ENCODE measurements around the gene CTSW. TPM values are rescaled to one million over a fixed set of nuclear protein-coding genes. Genes with fewer than 3 reads are reported as not detected.
A peak's percentile ranks its signal among the peaks of the same experiment; 100 is the strongest.

The CTSW gene
- total RNA-seq, 1 donor from 2014 or later: not detected

DNA sequence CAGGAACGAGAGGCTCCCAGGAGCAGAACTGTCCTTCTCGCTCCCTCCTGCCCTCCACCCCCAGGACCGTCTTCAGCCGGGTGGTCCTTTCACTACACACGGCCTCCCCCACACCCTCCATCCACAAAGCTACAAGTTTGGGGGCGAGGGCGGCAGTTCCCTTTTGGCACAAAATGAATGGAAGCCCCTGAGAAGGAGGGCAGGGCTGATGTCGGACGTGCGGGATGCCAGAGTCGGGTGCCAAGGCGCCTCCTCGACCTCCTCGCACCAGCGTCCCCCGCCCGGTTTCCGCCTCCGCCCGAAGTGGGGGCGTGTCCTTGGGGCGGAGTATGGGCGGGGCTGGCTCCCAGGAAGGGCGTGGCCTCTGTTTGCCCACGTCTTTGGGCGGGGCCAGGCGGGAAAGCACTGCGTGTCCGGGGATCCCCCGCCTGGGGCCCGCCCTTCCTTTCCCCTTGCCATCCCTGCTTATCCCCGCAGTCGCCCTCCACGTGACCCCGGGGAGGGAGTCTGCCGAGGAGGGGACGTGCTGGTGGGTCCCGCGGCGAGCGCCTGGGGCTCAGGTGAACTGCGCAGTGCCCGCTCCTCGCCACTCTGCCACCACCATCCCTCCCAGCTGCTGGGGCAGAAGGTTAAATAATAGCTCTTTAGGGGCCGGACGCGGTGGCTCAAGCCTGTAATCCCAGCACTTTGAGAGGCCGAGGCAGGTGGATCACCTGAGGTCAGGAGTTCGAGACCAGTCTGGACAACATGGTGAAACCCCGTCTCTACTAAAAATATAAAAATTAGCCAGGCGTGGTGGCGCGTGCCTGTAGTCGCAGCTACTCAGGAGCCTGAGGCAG is 6.1 kb upstream of the CTSW start:
- H3K27me3 Mint-ChIP-seq: no peaks in the 10 kb centered on the region
- peak overlapping the region; percentile 70 for H3K27ac Mint-ChIP-seq
- H3K4me1 Mint-ChIP-seq (ENCODE audit: low read depth): peaks cover 7% of the 10 kb centered on the region
- TF ChIP-seq, protein P1, sequence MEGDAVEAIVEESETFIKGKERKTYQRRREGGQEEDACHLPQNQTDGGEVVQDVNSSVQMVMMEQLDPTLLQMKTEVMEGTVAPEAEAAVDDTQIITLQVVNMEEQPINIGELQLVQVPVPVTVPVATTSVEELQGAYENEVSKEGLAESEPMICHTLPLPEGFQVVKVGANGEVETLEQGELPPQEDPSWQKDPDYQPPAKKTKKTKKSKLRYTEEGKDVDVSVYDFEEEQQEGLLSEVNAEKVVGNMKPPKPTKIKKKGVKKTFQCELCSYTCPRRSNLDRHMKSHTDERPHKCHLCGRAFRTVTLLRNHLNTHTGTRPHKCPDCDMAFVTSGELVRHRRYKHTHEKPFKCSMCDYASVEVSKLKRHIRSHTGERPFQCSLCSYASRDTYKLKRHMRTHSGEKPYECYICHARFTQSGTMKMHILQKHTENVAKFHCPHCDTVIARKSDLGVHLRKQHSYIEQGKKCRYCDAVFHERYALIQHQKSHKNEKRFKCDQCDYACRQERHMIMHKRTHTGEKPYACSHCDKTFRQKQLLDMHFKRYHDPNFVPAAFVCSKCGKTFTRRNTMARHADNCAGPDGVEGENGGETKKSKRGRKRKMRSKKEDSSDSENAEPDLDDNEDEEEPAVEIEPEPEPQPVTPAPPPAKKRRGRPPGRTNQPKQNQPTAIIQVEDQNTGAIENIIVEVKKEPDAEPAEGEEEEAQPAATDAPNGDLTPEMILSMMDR (IDR thresholded peaks at IDR 0.05; ENCODE audit: unreplicated experiment): no peak
- H3K36me3 Mint-ChIP-seq (ENCODE audit: insufficient read depth): no peaks in the 10 kb centered on the region
- peak; percentile 94 for DNase-seq (ENCODE audit: low spot score, unreplicated experiment)
- H3K9me3 Mint-ChIP-seq (ENCODE audit: low read depth): no peaks in the 10 kb centered on the region
- H3K4me3 Mint-ChIP-seq (ENCODE audit: low read depth): peak overlapping the region; percentile 92

DNA sequence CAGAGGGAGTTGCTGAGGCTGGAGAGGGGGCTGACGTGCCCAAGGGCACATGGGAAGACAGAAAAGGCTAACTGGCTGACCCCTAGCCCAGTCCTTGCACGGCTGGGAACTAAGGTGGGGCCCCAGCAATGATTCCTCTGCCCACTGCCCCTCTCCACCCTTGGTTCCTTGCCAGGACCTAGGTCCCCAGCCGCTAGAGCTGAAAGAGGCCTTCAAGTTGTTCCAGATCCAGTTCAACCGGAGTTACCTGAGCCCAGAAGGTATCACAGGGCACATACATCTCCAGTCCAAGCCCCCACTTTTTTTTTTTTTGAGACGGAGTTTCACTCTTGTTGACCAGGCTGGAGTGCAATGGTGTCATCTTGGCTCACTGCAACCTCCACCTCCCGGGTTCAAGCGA is 390 bp downstream of the CTSW start:
- H3K9me3 Mint-ChIP-seq (ENCODE audit: low read depth): no peaks in the 10 kb centered on the region
- no peak for DNase-seq (ENCODE audit: low spot score, unreplicated experiment)
- H3K27me3 Mint-ChIP-seq: no peaks in the 10 kb centered on the region
- H3K4me3 Mint-ChIP-seq (ENCODE audit: low read depth): no peak overlapping the region
- H3K36me3 Mint-ChIP-seq (ENCODE audit: insufficient read depth): peaks cover 5% of the 10 kb centered on the region
- TF ChIP-seq, protein P1 (IDR thresholded peaks at IDR 0.05; ENCODE audit: unreplicated experiment): no peak
- H3K4me1 Mint-ChIP-seq (ENCODE audit: low read depth): no peaks in the 10 kb centered on the region
- no peak overlapping the region for H3K27ac Mint-ChIP-seq

DNA sequence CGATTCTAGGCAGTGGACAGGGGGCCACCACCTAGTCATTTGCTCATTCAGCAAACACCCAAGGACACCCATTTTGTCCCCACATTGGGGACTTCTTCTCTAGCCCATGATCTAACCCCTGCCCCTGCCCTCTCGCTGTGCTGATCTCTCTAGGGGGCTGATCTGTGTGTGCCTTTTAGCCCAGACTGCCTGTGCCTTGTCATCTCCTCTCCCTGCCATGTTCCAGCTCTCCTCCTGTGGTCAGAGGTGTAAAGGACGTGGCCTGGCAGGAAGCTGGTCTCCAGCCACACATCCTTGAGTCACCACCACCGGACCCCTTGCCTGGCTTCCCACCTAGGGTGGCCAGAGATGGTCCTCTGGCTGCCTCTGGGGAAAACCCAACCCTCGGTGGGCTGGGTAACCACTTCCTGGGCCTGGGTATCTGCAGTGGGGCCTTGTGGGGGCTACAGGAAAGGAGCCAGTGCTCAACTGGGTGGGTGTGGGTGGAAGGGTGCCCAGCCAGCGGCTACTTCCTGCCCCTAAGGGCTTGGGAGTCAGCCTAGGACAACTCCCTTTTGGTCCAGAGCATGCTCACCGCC is 1.3 kb downstream of the CTSW start:
- Mint-ChIP-seq H3K36me3 (ENCODE audit: insufficient read depth) (peaks cover 5% of the 10 kb centered on the region), H3K9me3 (ENCODE audit: low read depth) (no peaks in the 10 kb centered on the region), H3K27me3 (no peaks in the 10 kb centered on the region), H3K4me1 (ENCODE audit: low read depth) (no peaks in the 10 kb centered on the region), H3K4me3 (ENCODE audit: low read depth) (no peak overlapping the region), H3K27ac (no peak overlapping the region)
- no peak for DNase-seq (ENCODE audit: low spot score, unreplicated experiment)
- TF ChIP-seq, protein P1 (IDR thresholded peaks at IDR 0.05; ENCODE audit: unreplicated experiment): no peak

DNA sequence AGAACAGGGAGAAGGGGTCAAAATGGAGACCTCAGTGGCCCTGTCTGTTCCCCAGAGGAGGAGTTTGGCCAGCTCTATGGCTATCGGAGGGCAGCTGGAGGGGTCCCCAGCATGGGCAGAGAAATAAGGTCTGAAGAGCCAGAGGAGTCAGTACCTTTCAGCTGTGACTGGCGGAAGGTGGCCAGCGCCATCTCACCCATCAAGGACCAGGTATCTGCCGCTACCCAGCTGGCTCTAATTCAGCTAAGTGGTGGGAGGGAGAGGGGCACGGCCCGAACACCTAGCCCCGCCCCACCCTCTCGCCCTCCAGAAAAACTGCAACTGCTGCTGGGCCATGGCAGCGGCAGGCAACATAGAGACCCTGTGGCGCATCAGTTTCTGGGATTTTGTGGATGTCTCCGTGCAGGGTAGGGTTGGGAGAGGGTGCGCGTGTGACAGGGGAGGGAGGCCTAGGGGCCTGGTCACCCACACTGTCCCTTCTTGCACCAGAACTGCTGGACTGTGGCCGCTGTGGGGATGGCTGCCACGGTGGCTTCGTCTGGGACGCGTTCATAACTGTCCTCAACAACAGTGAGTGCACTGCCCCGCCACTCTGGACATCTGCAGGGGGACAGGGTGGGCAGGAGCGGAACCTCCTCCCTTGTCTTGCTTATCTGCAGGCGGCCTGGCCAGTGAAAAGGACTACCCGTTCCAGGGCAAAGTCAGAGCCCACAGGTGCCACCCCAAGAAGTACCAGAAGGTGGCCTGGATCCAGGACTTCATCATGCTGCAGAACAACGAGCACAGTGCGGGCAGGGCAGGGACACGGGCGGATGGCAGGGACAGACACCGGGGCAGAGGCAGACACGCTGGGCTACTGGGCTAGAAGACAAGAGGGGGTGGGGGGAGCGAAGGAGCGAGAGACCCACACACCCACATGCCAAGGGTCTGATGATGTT is 2.8 kb downstream of the CTSW start:
- DNase-seq (ENCODE audit: low spot score, unreplicated experiment): no peak
- H3K4me3 Mint-ChIP-seq (ENCODE audit: low read depth): no peak overlapping the region
- peaks cover 9% of the 10 kb centered on the region for H3K4me1 Mint-ChIP-seq (ENCODE audit: low read depth)
- no peak overlapping the region for H3K27ac Mint-ChIP-seq
- peaks cover 6% of the 10 kb centered on the region for H3K36me3 Mint-ChIP-seq (ENCODE audit: insufficient read depth)
- no peaks in the 10 kb centered on the region for H3K27me3 Mint-ChIP-seq
- TF ChIP-seq, protein P1 (IDR thresholded peaks at IDR 0.05; ENCODE audit: unreplicated experiment): no peak
- no peaks in the 10 kb centered on the region for H3K9me3 Mint-ChIP-seq (ENCODE audit: low read depth)
